Stomach (tissue), 9 donors: ENCODE results near the gene NDUFAF3. TPM values are rescaled to one million over a fixed set of nuclear protein-coding genes. Genes with fewer than 3 reads are reported as not detected.
A peak's percentile ranks its signal among the peaks of the same experiment; 100 is the strongest.

ENCODE experiments used
- DNase-seq, 2 donors: peaks; one replicate each; pipeline versions ENCODE4 v3.0.0 to v3.0.0-alpha.2; 2013 to 2019
- H3K27ac ChIP-seq, 5 donors: fragments of 200-600 bp in 4 of 5; sonication (generic) in 4 of 5; one replicate each; pipeline ENCODE4 v1.5.1; 2013 to 2019; ENCODE audit warnings: mild to moderate bottlenecking in 1 of 5, moderate library complexity in 1 of 5
- H3K27me3 ChIP-seq, 3 donors: fragments of 200-600 bp; sonication (generic); one replicate each; pipeline ENCODE4 v1.5.1; 2017 to 2019; ENCODE audit warnings: mixed run types in 1 of 3
- H3K36me3 ChIP-seq, 4 donors: fragments of 200-600 bp; sonication (generic); 1 replicate in 3 of 4; 2 replicates in 1 of 4; pipeline ENCODE4 v1.5.1; 2016 to 2019
- H3K4me1 ChIP-seq, 4 donors: fragments of 200-600 bp; sonication (generic); one replicate each; pipeline ENCODE4 v1.5.1; 2016 to 2019
- H3K4me3 ChIP-seq, 4 donors: fragments of 200-600 bp; sonication (generic) in 3 of 4; one replicate each; pipeline ENCODE4 v1.5.1; 2016 to 2019; ENCODE audit warnings: mild to moderate bottlenecking in 1 of 4
- H3K9me3 ChIP-seq, 4 donors: fragments of 200-600 bp; sonication (generic); one replicate each; pipeline ENCODE4 v1.5.1; 2016 to 2019
- EP300 ChIP-seq: sonication (generic); formaldehyde crosslinking; IDR thresholded peaks from one replicate; pipeline ENCODE4 v1.6.1; 2017; ENCODE audit warnings: antibody characterized with exemption
- POLR2A ChIP-seq, 4 donors: fragments of 450-650 bp; IDR thresholded peaks; one replicate each; pipeline ENCODE4 v1.6.1; 2016; ENCODE audit warnings: antibody characterized with exemption in 4 of 4, control low read depth in 2 of 4, mild to moderate bottlenecking in 1 of 4, moderate library complexity in 1 of 4
- POLR2AphosphoS5 ChIP-seq, 3 donors: sonication (generic); formaldehyde crosslinking; IDR thresholded peaks; one replicate each; pipeline ENCODE4 v1.6.1; 2016; ENCODE audit warnings: antibody characterized with exemption in 3 of 3
- WGBS, 5 donors: extraction: QIAGEN DNeasy Blood & Tissue Kit in 3 of 5; methylation state at CpG; one replicate each; pipeline versions ENCODE4 v1.1.5 to v1.1.7; 2013 to 2018; 5-methylcytosine and 5-hydroxymethylcytosine counted together
- intact Hi-C: fragments of 100-400 bp; cut with DNase I; formaldehyde crosslinking; loops from one replicate; pipeline ENCODE4 v1.15.1; 2023; ENCODE audit warnings: low total_unique reads
- polyA plus RNA-seq, 3 donors: library from polyadenylated mRNA; stranded (reverse); fragments of 200-250 nt; gene quantifications; one replicate each; pipeline ENCODE4 v1.2.3, GENCODE V29; 2013
- total RNA-seq, 5 donors: library from RNA; depleted of rRNA; stranded (reverse); fragments of >200 nt; gene quantifications; one replicate each; pipeline versions ENCODE4 v1.1.0 to v1.2.3, GENCODE V29; 2014 to 2016
- TF ChIP-seq, protein P1 (sequence below), 7 experiments: fragments of 450-650 bp in 4 of 7; fragments of 200-600 bp in 3 of 7; sonication (generic) in 3 of 7; IDR thresholded peaks; one replicate each; pipeline ENCODE4 v1.5.1; 2016 to 2019; ENCODE audit warnings: antibody characterized with exemption in 7 of 7, control low read depth in 2 of 7, mild to moderate bottlenecking in 1 of 7
- donor health status: healthy with polysubstance abuse.
- donor health status: Bipolar disorder and iron deficiency.
- donor health status: healthy.

NDUFAF3 gene
- total and polyA plus RNA-seq, 8 donors: 41.3 to 105 (median 61.3) TPM

DNA sequence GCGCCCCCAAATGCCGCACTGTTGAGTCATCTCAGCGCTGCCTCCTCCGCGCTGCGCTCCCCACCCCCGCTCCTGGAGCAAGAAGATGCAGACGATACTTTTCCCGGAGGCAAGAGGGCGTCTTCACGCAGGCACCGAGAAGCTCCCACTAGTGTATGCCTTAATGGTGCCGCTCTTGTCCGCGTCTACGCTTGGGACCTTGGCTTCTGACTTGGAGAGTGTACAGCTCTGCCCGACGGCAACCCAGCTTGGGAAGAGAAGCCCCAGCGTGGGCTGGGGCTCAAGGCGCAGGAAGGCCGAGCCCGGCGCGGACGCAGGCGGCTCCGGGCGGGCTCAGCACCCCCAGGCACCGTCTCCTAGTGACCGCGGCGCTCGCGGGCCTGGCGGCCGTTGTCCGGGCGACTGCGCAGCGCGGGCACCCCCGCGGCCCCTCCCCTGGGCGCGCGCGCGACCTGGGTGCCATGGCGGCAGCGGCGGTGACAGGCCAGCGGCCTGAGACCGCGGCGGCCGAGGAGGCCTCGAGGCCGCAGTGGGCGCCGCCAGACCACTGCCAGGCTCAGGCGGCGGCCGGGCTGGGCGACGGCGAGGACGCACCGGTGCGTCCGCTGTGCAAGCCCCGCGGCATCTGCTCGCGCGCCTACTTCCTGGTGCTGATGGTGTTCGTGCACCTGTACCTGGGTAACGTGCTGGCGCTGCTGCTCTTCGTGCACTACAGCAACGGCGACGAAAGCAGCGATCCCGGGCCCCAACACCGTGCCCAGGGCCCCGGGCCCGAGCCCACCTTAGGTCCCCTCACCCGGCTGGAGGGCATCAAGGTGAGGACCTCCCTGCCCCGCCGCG is 31.9 kb upstream of the NDUFAF3 start, which contains the start of gene P4HTM:
Gene P4HTM, plus strand, starts transcription at position 446 of the 840 bp plus-strand sequence. Its CDS starts 16 bp downstream, at position 462.
- DNase-seq: peak; percentile 77 to 96
- Histone ChIP-seq H3K9me3 (no peaks in the 10 kb centered on the region), H3K4me1 (peaks cover 31 to 51% (median 40%) of the 10 kb centered on the region in 4 donors), H3K27me3 (no peaks in the 10 kb centered on the region), H3K36me3 (peaks cover 2 to 40% (median 32%) of the 10 kb centered on the region in 4 donors), H3K27ac (peak within 1 kb of the TSS; percentile 91 to 96 (median 93)), H3K4me3 (peak within 1 kb of the TSS; percentile 74 to 99 (median 84))
- no peak for TF ChIP-seq EP300
- TF ChIP-seq, protein P1, sequence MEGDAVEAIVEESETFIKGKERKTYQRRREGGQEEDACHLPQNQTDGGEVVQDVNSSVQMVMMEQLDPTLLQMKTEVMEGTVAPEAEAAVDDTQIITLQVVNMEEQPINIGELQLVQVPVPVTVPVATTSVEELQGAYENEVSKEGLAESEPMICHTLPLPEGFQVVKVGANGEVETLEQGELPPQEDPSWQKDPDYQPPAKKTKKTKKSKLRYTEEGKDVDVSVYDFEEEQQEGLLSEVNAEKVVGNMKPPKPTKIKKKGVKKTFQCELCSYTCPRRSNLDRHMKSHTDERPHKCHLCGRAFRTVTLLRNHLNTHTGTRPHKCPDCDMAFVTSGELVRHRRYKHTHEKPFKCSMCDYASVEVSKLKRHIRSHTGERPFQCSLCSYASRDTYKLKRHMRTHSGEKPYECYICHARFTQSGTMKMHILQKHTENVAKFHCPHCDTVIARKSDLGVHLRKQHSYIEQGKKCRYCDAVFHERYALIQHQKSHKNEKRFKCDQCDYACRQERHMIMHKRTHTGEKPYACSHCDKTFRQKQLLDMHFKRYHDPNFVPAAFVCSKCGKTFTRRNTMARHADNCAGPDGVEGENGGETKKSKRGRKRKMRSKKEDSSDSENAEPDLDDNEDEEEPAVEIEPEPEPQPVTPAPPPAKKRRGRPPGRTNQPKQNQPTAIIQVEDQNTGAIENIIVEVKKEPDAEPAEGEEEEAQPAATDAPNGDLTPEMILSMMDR (IDR thresholded peaks at IDR 0.05): peak in 3 of 7 experiments; percentile 13 to 38 (median 23)
- no peak for TF ChIP-seq POLR2A (IDR thresholded peaks at IDR 0.05)
- peak; percentile 73 to 94 (median 83) for TF ChIP-seq POLR2AphosphoS5 (IDR thresholded peaks at IDR 0.05)
- WGBS, 5 donors: 0 to 1% (median 0%) methylated on average over 21 to 91 of the region's 91 CpGs
- intact Hi-C loops: no loop called here

DNA sequence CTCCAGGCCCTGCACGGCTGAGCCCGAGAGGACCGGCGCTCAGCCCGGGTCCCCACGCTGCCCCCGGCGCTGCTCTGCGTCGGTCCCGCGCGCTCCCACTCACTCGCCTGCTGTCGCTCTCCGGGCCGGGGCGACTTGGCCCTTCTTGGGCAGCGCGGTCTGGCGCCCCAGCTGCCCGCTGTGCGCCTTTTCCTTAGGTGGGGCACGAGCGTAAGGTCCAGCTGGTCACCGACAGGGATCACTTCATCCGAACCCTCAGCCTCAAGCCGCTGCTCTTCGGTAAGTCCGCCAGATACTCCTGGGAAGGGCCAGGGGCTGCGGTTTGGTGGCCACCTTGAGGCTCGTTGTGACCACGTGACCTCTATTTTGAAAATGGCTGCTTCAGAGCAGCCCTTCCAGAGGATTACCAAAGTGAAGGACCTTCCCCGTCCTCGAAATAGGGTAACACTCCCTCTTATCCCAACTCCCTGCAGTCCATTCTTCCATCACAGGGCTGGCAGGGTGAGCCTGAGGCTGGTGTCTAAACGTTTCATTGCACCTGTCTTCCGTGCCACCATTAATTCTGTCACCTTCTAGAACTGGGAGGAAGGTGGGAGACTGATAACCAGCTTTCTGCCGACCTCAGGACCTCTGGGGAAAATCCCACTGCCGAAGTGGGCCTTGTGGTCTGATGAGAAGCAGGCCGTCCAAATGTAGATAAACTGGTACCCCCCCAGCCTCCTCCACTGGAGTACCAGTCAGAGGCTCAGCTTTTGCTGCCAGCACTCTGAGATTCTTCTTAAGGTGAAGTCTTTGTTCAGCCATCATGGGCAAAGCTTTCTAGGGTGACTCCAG is 31.1 kb upstream of the NDUFAF3 start:
- Histone ChIP-seq H3K9me3 (no peaks in the 10 kb centered on the region), H3K27ac (peak overlapping the region; percentile 91 to 96 (median 93)), H3K36me3 (peaks cover 0 to 40% (median 32%) of the 10 kb centered on the region in 4 donors), H3K27me3 (no peaks in the 10 kb centered on the region), H3K4me3 (peak overlapping the region; percentile 74 to 99 (median 84)), H3K4me1 (peaks cover 31 to 51% (median 40%) of the 10 kb centered on the region in 4 donors)
- TF ChIP-seq, protein P1 (IDR thresholded peaks at IDR 0.05): no peak
- TF ChIP-seq POLR2AphosphoS5 (IDR thresholded peaks at IDR 0.05): no peak
- no peak for TF ChIP-seq POLR2A (IDR thresholded peaks at IDR 0.05)
- no peak for TF ChIP-seq EP300
- intact Hi-C loops: no loop called here
- DNase-seq: peak in 1 of 2 donors; percentile 68
- 2 to 9% (median 3%) methylated on average over 9 to 40 of the region's 40 CpGs for WGBS, 5 donors

DNA sequence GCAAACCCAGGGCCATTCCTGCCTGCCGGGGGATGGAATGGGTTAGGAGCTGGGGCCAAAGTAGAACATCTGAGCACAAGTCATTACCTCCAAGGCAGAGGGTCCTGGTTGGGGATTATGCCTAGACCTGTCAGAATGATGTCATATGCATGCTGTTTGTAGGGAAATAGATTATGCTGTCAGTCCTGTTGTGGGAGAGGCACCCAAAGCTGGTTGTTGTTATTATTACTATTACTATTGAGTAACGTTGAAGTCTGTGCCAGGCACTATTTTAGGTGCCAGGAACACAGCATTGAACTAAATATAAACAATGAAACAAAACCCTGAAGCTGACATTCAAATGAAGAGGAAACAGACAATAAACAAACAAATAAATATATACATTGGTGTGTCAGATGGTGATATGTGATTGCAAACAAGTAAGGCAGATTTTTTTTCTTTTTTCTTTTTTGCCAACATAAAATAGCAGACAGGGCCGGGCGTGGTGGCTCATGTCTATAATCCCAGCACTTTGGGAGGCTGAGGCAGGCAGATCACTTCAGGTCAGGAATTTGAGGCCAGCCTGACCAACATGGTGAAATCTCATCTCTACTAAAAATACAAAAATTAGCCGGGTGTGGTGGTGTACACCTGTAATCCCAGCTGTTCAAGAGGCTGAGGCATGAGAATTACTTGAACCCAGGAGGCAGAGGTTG is 29.9 kb upstream of the NDUFAF3 start:
- WGBS, 5 donors: 53 to 70% (median 62%) methylated on average over 5 of the region's 5 CpGs
- peaks cover 0 to 40% (median 30%) of the 10 kb centered on the region in 4 donors for H3K36me3 ChIP-seq
- no peak for DNase-seq
- H3K4me1 ChIP-seq: peaks cover 31 to 51% (median 40%) of the 10 kb centered on the region in 4 donors
- intact Hi-C loops: no loop called here
- no peaks in the 10 kb centered on the region for H3K9me3 ChIP-seq
- TF ChIP-seq POLR2AphosphoS5 (IDR thresholded peaks at IDR 0.05) (no peak), EP300 (no peak)
- peak overlapping the region; percentile 74 to 99 (median 84) for H3K4me3 ChIP-seq
- H3K27ac ChIP-seq: peak overlapping the region in 4 of 5 donors; percentile 91 to 96 (median 94)
- H3K27me3 ChIP-seq: no peaks in the 10 kb centered on the region

DNA sequence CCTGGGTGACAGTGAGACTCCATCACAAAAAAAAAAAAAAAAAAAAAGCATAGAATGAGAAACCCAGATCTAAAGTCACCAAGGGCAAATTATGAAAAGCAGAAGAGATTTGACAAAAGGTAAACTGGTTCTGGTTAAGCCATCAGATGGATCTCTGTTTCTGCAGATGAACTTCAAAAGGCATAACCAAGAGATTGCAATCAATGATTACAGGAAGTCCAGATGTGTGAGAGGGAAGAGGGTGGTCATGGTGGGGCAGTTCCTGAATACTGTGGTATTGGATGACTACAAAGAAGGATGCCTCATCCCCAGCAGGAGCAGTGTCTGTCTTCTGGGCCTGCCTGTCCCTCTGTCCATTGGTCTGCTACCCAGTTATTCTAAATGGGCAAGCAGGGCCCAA is 28.1 kb upstream of the NDUFAF3 start:
- Histone ChIP-seq H3K4me3 (no peak overlapping the region), H3K4me1 (peaks cover 23 to 57% (median 43%) of the 10 kb centered on the region in 4 donors), H3K36me3 (peaks cover 0 to 53% (median 34%) of the 10 kb centered on the region in 4 donors), H3K27me3 (no peaks in the 10 kb centered on the region), H3K27ac (no peak overlapping the region), H3K9me3 (no peaks in the 10 kb centered on the region)
- TF ChIP-seq EP300: no peak
- no peak for TF ChIP-seq POLR2AphosphoS5 (IDR thresholded peaks at IDR 0.05)
- no peak for TF ChIP-seq POLR2A (IDR thresholded peaks at IDR 0.05)
- TF ChIP-seq, protein P1 (IDR thresholded peaks at IDR 0.05): no peak
- intact Hi-C loops: no loop called here
- no peak for DNase-seq
